UCSD-AML1 (cell line): ENCODE measurements around the gene KASH5.
A peak's percentile ranks its signal among the peaks of the same experiment; 100 is the strongest.

Experiments used
- DNase-seq: peaks from one replicate; lab custom pipeline; 2025; ENCODE audit not compliant: unreplicated experiment; lab: John Stamatoyannopoulos, UW

The KASH5 gene

DNA sequence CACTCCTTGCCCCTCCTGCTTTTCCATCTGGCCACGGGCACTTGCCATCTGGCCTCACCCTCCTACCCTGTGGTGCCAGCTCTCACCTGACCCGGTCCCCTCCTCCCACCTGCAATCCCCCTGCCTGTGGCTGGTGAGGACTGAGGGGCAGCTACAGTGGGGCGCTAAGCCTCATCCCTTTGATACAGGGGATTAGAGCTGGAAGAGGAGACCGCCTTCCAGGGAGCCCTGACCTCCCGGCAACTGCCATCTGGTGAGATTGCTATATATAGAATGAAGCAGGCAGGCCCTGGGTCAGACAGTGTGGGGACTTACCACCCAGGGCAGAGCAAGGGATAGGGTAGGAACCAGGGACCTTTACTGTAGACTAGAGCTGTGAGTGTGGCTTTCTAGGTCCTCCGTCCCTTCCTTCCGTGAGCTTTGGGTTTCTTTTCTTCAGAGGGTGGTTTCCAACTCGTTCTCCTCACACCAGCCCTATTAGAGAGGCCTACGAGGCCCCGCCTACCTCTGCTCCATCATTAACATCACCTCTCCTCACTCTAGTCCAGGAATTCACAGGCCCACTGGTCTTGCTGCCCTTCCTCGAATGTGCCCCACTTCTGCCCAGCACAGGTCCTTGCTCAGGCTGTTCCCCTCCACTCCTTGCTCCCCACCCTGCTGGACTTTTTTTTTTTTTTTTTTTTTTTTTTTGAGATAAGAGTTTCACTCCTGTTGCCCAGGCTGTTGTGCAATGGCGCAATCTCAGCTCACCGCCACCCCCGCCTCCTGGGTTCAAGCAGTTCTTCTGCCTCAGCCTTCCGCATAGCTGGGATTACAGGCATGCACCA, 7.7 kb downstream of the KASH5 start:
- DNase-seq = no peak

DNA sequence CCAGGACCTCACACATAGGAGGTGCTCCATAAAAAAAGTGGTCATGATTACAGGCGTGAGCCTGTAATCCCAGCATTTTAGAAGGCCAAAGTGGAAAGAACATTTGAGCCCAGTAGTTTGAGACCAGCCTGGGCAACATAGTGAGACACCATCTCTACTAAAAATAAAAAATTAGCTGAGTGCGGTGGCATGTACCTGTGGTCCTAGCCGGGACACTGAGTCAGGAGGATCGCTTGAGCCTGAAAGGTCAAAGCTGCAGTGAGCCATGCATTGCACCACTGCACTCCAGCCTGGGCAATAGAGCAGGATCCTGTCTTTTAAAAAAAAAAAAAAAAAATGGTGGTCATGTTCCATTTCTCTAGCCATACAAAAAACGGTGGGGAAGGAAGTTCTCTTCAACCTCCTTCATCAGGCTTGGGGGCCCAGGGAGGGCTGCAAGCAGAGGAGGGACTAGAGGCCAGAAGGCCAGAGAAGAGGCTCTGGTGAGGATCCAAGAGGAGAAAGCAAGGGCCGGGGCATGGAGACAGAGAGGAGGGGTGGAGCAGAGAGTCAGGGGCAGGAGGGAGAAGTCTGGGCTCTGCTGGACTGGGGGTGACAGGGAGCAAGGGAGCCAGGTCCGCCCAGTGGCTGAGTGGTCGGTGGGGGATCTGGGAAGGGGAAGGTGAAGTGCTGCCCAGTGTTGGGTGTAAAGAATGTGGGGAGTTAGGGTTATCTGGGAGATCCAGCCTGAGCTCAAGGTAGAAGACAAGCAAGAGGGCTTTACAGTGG, 8.9 kb downstream of the KASH5 start:
- DNase-seq = no peak

- no peak for DNase-seq
These were observed 10.1 kb downstream of the KASH5 start for GRCh38 chr19:49398001-49398615.

DNA sequence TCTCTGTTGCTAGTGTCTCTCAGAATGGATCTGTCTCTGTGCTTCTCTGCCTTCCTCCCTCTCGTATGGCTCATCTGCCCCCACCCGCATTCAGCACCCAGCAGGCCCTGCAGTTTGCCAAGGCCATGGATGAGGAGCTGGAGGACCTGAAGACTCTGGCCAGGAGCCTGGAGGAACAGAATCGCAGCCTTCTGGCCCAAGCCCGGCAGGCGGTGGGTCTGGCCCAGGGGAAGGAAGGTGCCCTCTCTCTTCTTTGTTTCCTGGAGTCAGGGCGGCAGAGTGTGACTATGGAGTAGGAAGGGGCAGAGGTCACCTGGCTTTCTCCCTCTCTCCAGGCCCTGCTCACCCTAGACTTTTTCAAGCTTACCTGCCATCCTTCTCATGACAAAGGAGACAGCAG, 10.9 kb downstream of the KASH5 start:
- DNase-seq = no peak

GRCh38 chr19:49400029-49400428, 12.0 kb downstream of the KASH5 start:
- no peak for DNase-seq

- no peak for DNase-seq
These were observed 15.5 kb downstream of the KASH5 start for GRCh38 chr19:49403404-49404187.

DNA sequence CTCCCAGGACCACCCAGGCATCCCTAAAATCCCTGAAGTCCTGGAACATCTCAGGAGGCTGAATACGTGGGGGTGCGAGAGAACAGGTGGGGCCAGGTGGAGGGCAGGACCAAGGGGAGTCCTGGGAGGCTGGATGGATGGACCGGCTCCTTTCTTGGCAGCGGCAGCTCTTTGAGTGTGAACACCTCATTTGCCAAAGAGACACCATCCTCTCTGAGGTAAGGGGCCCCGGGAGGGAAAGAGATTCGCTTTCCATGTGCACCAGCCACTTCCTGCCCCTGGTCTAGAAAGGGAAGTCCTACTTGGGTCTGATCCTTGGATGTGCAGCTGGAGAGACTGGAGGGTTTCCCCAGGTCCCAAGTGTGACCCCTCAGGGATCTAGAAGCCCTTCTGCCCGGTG, 19.0 kb downstream of the KASH5 start:
- DNase-seq = no peak

- DNase-seq = no peak
These were observed 19.5 kb downstream of the KASH5 start for GRCh38 chr19:49407482-49408015.

GRCh38 chr19:49408816-49409440, 20.9 kb downstream of the KASH5 start:
- DNase-seq = peak; percentile 40

- DNase-seq = peak; percentile 48
These were observed 21.5 kb downstream of the KASH5 start for GRCh38 chr19:49409441-49410029.

DNA sequence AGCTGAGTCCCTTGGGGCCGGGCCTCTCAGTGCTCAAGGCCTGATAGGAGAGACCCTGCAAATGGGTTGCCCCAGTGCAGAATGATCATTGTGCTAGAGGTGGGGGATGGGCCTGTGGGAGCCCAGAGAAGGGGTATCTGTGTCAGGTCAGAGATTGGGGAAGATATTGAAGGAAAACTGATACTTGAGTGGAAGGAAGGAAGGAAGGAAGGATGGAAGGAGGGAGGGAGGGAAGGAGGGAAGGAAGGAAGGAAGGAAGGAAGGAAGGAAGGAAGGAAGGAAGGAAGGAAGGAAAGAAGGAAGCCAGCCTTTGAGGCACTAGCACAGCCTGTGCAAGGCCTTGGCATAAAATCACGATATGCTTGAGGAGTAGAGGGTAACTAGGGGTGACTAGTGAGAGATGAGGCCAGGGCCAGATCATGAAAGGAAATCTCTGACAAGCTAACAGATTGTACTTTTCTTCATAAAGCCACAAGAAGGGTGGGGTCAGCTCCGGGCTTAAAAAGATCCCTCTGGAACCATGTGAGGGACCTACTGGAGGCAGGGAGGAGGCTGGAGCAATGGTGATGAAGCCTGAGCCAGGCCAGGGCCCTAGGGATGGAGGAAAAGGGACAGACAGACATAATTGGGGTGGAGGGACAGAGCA, 23.8 kb downstream of the KASH5 start:
- DNase-seq = no peak

- DNase-seq = no peak
These were observed 25.3 kb downstream of the KASH5 start for GRCh38 chr19:49413348-49413747.

GRCh38 chr19:49414256-49414655, 26.2 kb downstream of the KASH5 start:
- DNase-seq = no peak

DNA sequence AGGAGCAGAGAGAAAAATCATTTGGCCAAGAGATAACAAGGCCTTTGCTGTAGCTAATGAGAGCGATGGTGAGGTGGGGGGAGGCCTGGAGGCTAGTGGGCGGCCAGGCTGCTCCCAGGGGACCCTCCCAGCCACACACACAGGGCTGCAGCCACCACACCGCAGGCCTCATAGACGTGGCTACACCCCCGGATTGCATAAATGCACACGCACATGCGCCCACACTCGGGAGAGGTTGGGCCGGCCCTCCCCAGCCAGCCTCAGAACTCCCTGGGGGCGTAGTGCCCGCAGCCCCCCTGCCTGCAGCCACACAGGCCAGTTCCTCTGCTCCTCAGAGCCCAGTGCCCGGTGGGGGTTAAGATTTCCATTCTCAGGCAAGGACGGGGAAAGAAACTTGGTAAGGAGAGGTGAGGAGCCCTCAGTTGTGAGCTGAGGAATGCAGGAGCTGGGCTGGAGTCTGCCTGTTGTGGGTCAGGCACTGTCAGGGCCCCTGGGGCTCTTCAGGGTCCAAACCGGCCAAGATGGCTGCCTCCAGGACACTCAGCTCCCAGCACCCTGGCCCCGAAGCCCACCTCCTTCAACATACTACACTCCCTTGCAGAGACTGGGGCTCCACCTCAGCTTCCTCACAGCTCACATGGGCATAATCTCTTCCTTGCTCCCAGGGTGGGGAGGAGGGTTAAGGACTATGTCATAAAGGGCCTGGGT, 27.2 kb downstream of the KASH5 start:
- DNase-seq = no peak

- DNase-seq = no peak
These were observed 27.8 kb downstream of the KASH5 start for GRCh38 chr19:49415810-49416200.

DNA sequence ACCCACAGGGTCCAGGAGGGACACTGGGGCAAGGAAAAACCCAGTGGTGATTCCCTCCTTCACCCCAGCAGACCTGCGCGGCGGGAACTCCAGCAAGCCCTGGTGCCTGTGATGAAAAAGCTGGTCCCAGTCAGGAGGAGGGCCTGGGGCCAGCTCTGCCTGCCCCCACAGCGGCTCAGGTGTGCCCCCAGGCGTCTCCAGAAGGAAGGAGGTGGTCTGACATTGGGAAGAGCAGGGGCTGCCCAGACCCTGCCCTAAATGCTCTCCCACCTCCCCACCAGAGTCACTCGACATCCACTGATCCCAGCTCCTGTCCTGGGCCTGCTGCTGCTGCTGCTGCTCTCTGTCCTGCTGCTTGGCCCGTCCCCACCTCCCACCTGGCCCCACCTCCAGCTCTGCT, 29.0 kb downstream of the KASH5 start:
- DNase-seq = no peak

DNA sequence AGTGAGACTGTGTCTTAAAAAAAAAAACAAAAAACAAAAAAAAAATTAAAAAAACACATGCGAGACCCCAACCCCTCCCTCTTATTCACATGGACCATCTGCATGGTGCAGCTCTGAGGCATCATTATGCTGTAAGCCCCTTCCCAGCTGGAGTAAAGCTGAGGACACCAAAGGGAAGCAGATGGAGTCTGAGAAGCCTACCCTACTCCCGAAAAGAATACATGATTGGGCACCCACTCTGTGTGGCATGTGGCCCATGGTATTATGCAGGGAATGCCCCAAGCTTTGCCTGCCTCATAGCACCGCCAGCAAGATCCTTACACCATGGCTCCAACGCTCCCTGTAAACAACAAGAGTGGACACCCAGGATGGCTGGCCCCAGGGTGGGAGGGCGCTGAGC, 30.5 kb downstream of the KASH5 start:
- no peak for DNase-seq

DNA sequence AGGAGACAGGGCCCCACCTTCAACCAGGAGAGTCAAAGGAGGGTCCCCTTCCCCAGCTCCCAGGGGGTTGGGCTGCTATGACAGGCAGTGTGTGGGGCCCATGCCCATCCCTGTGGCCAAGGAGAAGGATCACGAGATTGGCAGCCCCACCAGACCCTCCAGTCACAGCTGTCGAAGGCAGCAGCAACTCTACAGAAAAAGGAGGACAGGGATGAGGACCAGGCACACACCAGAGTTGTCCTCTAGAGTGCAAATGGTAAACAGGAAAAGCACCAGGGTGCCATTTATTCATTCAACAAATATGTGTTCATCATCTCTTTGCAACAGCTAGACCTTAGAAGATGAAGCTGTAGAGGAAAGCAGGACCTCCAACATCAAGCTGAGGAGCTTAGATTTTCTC, 31.1 kb downstream of the KASH5 start:
- DNase-seq = no peak

DNA sequence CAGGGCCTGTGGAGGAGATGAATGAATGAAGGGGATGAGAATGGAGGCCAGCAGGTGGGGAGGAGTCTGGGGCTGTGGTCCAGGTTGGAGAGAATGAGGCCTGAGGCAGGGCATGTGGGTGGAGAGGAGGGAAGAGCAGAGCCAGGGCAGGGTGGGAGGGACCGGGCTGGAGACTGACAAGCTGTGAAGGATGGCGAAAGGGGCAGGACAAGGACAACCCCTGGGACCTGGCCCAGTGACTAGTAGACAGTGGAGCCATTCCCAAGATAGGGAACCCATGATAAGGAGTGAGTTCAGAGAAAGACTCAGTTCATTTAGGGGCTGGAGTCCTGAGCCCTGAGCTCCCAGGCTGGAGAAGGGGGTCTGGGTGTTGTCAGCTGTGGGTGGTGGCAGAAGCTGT, 32.2 kb downstream of the KASH5 start:
- no peak for DNase-seq
